ENCODE measurements around the gene TPRG1.

TPRG1 gene

GRCh38 chr3:189355481-189356201 is 183.9 kb downstream of the TPRG1 start:
- no peak for DNase-seq (ENCODE audit: low spot score)

DNA sequence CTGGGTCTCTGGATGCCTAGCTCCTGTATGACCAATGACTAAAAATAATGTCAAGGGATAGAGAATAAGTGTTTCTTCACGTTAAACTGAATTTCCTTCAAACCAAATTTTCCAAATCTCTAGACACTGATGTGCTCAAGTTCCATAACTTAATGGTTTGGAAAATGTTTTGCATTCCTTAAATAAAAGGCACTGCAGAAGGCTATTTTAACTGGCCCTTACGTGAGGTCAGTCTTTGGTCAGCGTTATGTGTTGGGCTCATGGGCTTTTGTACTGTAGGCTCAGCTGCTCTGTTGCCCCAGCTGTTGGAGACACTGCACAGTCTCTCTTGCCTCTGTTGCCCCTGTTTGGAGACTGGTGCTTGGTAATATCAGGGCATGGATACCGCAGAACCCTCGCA is 188.5 kb downstream of the TPRG1 start:
- no peak for DNase-seq (ENCODE audit: low spot score)

GRCh38 chr3:189361103-189361835 is 189.5 kb downstream of the TPRG1 start:
- DNase-seq (ENCODE audit: low spot score), result no peak

GRCh38 chr3:189363590-189364255 is 192.0 kb downstream of the TPRG1 start:
- DNase-seq (ENCODE audit: low spot score), result no peak

GRCh38 chr3:189365609-189366564 is 194.1 kb downstream of the TPRG1 start:
- DNase-seq (ENCODE audit: low spot score), result no peak

DNA sequence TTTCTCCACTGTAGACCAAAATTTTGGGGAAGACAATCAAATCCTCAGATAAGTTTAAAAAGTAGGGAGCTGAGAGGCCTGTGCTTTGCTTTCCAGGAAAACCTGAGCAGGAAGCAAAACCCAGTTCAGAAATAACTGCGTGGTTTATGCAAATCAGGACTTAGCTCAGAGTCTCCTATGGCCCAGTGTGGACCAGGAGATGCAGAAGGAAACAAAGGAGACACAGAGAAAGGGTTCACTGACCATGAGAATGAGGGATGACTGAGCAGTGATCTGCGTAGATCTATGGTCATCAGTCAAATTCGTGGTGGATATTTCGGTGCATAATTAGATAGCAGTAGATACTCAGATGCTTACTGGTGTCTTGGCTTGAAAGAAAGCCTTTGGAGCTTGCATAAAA is 196.6 kb downstream of the TPRG1 start:
- no peak for DNase-seq (ENCODE audit: low spot score)

DNA sequence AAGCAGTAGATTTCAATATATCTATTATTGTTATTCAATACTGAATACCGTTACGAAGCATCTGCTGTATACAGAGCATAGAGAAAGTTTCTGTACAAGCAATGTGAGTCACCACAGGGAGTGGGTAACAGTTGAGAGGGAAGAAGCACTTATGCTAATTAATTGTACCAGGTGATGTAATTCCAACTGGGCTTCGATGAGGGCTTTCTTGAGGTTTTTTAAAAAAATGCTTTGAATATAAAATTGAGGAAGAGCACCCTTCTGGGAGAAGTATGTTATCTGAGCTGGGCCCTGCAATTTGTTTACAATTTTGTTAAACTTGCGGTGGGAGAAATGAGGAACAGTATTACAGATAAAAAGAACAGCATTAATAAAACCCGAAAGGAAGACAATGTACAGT is 197.9 kb downstream of the TPRG1 start:
- DNase-seq (ENCODE audit: low spot score), result no peak

DNA sequence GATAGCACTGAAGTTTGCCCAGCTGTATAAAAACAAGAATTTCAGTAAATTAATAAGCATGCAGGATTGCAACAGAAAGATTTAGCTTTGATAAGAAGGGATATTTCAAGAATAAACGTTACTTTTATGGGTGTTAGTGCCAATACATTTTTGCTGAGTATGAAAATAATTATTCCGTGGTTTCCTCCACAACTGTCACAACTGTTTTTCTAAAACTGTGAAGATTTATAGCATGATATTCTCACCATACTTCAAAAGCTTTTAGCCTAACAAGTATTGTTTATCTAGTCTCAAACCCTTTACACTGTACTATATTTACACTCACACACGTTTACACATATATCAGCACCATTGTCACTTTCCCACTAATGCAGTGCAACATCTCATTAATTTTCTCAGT is 200.5 kb downstream of the TPRG1 start:
- no peak for DNase-seq (ENCODE audit: low spot score)
